ENCODE data around the gene PAIP2B.

The PAIP2B gene

DNA sequence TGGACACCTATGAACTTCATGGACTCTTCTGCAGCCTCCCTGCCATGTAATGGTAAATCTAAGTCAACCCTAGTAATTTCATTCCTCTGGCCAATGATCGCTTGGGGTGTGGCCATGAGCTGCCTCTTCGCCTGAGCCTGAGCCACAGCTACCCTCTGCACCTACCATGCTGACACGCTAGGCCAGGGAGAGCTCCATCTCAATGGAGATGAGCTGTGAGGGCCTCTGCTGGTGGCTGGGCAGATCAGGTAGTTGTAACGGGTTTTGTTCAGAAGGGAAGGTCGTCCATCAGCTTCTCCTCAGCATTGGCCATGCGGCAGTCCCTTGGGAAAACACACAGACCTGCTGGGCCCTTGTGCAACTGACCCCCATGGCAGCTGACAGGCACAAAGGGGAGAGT is 72.1 kb downstream of the PAIP2B start:
- H3K4me3 ChIP-seq (replicated peaks; ENCODE audit: insufficient read depth, low read length) = no peak overlapping the region
- no peaks in the 10 kb centered on the region for H3K27me3 ChIP-seq (ENCODE audit: insufficient read depth, poor library complexity, severe bottlenecking)
- H3K27ac ChIP-seq (replicated peaks) = no peak overlapping the region
- peak in 1 of 2 experiments; percentile 65 for DNase-seq (ENCODE audit: low read depth in 1 of 2, low spot score in 1 of 2)
- no peak for TF ChIP-seq SPI1 (IDR thresholded peaks at IDR 0.05; ENCODE audit: borderline replicate concordance, low read depth)
- TF ChIP-seq, protein P1, sequence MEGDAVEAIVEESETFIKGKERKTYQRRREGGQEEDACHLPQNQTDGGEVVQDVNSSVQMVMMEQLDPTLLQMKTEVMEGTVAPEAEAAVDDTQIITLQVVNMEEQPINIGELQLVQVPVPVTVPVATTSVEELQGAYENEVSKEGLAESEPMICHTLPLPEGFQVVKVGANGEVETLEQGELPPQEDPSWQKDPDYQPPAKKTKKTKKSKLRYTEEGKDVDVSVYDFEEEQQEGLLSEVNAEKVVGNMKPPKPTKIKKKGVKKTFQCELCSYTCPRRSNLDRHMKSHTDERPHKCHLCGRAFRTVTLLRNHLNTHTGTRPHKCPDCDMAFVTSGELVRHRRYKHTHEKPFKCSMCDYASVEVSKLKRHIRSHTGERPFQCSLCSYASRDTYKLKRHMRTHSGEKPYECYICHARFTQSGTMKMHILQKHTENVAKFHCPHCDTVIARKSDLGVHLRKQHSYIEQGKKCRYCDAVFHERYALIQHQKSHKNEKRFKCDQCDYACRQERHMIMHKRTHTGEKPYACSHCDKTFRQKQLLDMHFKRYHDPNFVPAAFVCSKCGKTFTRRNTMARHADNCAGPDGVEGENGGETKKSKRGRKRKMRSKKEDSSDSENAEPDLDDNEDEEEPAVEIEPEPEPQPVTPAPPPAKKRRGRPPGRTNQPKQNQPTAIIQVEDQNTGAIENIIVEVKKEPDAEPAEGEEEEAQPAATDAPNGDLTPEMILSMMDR (IDR thresholded peaks at IDR 0.05; ENCODE audit: insufficient read depth, low read length) = peak; percentile 21

DNA sequence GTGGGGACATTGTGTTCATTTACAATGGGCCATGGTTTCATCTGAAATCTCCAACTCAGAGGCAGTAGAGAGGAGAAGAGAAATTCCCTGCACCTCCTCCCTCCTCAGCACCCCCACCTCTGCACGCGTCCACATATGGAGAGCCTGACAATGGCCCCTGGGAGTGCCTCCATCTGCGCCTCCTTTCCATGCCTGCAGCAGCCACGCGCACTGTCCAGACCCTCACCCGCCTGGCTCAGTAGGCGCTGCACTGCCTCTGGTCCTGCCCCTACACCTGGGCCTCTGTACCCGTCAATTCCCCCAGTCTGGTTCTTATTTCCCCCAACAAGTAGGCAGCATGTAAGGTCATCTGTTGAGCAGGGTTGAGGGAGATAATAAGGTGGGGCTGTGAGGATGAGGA is 72.6 kb downstream of the PAIP2B start:
- Histone ChIP-seq H3K27me3 (ENCODE audit: insufficient read depth, poor library complexity, severe bottlenecking) (no peaks in the 10 kb centered on the region), H3K27ac (replicated peaks) (no peak overlapping the region), H3K4me3 (replicated peaks; ENCODE audit: insufficient read depth, low read length) (no peak overlapping the region)
- no peak for TF ChIP-seq POLR2AphosphoS5 (IDR thresholded peaks at IDR 0.05; ENCODE audit: low read depth)
- TF ChIP-seq, protein P2, sequence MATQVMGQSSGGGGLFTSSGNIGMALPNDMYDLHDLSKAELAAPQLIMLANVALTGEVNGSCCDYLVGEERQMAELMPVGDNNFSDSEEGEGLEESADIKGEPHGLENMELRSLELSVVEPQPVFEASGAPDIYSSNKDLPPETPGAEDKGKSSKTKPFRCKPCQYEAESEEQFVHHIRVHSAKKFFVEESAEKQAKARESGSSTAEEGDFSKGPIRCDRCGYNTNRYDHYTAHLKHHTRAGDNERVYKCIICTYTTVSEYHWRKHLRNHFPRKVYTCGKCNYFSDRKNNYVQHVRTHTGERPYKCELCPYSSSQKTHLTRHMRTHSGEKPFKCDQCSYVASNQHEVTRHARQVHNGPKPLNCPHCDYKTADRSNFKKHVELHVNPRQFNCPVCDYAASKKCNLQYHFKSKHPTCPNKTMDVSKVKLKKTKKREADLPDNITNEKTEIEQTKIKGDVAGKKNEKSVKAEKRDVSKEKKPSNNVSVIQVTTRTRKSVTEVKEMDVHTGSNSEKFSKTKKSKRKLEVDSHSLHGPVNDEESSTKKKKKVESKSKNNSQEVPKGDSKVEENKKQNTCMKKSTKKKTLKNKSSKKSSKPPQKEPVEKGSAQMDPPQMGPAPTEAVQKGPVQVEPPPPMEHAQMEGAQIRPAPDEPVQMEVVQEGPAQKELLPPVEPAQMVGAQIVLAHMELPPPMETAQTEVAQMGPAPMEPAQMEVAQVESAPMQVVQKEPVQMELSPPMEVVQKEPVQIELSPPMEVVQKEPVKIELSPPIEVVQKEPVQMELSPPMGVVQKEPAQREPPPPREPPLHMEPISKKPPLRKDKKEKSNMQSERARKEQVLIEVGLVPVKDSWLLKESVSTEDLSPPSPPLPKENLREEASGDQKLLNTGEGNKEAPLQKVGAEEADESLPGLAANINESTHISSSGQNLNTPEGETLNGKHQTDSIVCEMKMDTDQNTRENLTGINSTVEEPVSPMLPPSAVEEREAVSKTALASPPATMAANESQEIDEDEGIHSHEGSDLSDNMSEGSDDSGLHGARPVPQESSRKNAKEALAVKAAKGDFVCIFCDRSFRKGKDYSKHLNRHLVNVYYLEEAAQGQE (IDR thresholded peaks at IDR 0.05; ENCODE audit: insufficient replicate concordance, low read depth) = no peak
- DNase-seq (ENCODE audit: low read depth in 1 of 2, low spot score in 1 of 2) = no peak

DNA sequence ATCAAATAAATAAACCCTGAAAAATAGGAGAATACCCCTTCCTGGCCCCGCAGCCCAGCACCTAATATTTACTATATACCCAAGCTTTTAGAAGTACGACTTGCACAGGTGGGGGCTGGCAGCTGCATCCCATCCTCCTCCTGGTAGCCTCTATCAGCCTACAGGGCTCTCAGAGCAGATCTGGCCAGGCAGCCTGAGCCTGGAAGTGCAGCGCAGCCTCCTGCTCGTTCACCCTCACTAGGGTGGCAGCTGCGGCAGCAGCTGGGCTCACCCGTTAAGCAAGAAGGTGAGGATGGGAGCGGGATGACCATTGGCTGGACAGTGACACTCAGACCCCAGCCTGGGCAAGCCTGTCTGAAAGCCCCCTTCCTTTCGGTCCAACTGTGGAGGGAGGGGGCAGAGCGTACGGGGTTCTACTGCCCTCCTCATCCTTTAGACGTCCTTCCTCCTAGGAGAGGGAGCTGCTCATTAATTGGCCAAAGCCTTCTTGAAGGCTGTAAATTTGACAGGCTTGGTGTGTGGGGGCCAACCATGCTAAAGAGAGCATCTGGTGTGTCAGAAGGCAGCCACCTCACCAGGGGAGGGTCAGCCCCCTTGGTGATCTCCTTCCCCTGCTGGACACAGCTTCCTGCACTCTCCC is 73.2 kb downstream of the PAIP2B start:
- TF ChIP-seq POLR2AphosphoS5 (IDR thresholded peaks at IDR 0.05; ENCODE audit: low read depth) (no peak), GABPA (IDR thresholded peaks at IDR 0.05; ENCODE audit: low read depth) (no peak), SPI1 (IDR thresholded peaks at IDR 0.05; ENCODE audit: borderline replicate concordance, low read depth) (no peak)
- TF ChIP-seq, protein P1 (IDR thresholded peaks at IDR 0.05; ENCODE audit: insufficient read depth, low read length) = no peak
- TF ChIP-seq, protein P2 (IDR thresholded peaks at IDR 0.05; ENCODE audit: insufficient replicate concordance, low read depth) = no peak
- H3K4me3 ChIP-seq (replicated peaks; ENCODE audit: insufficient read depth, low read length) = no peak overlapping the region
- DNase-seq (ENCODE audit: low read depth in 1 of 2, low spot score in 1 of 2) = no peak
- no peak overlapping the region for H3K27ac ChIP-seq (replicated peaks)
- no peaks in the 10 kb centered on the region for H3K27me3 ChIP-seq (ENCODE audit: insufficient read depth, poor library complexity, severe bottlenecking)

DNA sequence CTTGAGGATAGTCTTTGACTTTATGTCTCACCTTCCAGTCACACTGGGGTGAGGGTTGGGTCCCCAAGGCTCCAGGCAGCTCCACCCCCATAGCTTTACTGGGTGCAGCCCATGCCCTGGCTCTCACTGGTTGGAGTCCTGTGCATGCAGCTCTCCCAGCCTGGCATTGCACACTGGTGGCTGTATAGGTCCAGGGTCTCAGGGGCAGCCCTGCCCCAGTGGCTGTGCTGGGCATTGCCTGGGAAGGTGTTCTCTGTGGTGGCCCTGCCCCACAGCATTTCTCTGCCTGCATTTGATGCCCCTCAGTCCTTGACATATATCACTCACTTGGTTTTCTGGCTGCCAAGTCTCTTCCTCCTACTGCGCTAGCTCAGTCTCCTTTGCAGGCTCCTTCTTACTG is 75.3 kb downstream of the PAIP2B start:
- DNase-seq (ENCODE audit: low read depth in 1 of 2, low spot score in 1 of 2) = no peak
- Histone ChIP-seq H3K27me3 (ENCODE audit: insufficient read depth, poor library complexity, severe bottlenecking) (no peaks in the 10 kb centered on the region), H3K27ac (replicated peaks) (no peak overlapping the region), H3K4me3 (replicated peaks; ENCODE audit: insufficient read depth, low read length) (no peak overlapping the region)
- TF ChIP-seq GABPA (IDR thresholded peaks at IDR 0.05; ENCODE audit: low read depth) = no peak
- TF ChIP-seq, protein P2 (IDR thresholded peaks at IDR 0.05; ENCODE audit: insufficient replicate concordance, low read depth) = no peak
- no peak for TF ChIP-seq SPI1 (IDR thresholded peaks at IDR 0.05; ENCODE audit: borderline replicate concordance, low read depth)
- no peak for TF ChIP-seq POLR2AphosphoS5 (IDR thresholded peaks at IDR 0.05; ENCODE audit: low read depth)
- TF ChIP-seq, protein P1 (IDR thresholded peaks at IDR 0.05; ENCODE audit: insufficient read depth, low read length) = no peak
